NOMO-1 treated with DMSO at 0.1 percent for 48 hours (cell line): Measurements from ENCODE around the gene CASTOR1.
A peak's percentile ranks its signal among the peaks of the same experiment; 100 is the strongest.

Source experiments
- DNase-seq: peaks from one replicate; lab custom pipeline; 2025; ENCODE audit not compliant: unreplicated experiment; lab: John Stamatoyannopoulos, UW

The CASTOR1 gene

GRCh38 chr22:30301995-30302809 lies 12.9 kb upstream of the CASTOR1 start:
- peak; percentile 89 for DNase-seq

GRCh38 chr22:30299322-30299721 lies 10.0 kb upstream of the CASTOR1 start:
- DNase-seq, result no peak

GRCh38 chr22:30297991-30298701 lies 8.8 kb upstream of the CASTOR1 start:
- DNase-seq, result no peak

- DNase-seq, result no peak
These were observed 8.1 kb upstream of the CASTOR1 start for GRCh38 chr22:30297276-30297990.

- no peak for DNase-seq
These were observed 7.5 kb upstream of the CASTOR1 start for GRCh38 chr22:30296833-30297232.

GRCh38 chr22:30296324-30296723 lies 7.0 kb upstream of the CASTOR1 start:
- no peak for DNase-seq

- DNase-seq, result no peak
These were observed 6.3 kb upstream of the CASTOR1 start for GRCh38 chr22:30295576-30295975.

- DNase-seq, result no peak
These were observed 5.5 kb upstream of the CASTOR1 start for GRCh38 chr22:30294830-30295229.

- no peak for DNase-seq
These were observed 4.8 kb upstream of the CASTOR1 start for GRCh38 chr22:30294066-30294465.

- DNase-seq, result no peak
These were observed 3.7 kb upstream of the CASTOR1 start for GRCh38 chr22:30293026-30293425.

- no peak for DNase-seq
These were observed 3.0 kb upstream of the CASTOR1 start for GRCh38 chr22:30292069-30292970.

GRCh38 chr22:30291058-30291892 lies 2.0 kb upstream of the CASTOR1 start:
- DNase-seq, result no peak

GRCh38 chr22:30290342-30291057 lies 1.2 kb upstream of the CASTOR1 start:
- DNase-seq, result no peak

GRCh38 chr22:30289980-30290313 lies 642 bp upstream of the CASTOR1 start:
- no peak for DNase-seq

- DNase-seq, result no peak
These were observed 725 bp downstream of the CASTOR1 start for GRCh38 chr22:30288419-30289140.

GRCh38 chr22:30287648-30288418 lies 1.5 kb downstream of the CASTOR1 start:
- peak; percentile 78 for DNase-seq

- peak; percentile 45 for DNase-seq
These were observed 2.3 kb downstream of the CASTOR1 start for GRCh38 chr22:30286813-30287647.
